Thyroid gland (tissue), 4 donors: ENCODE measurements around the gene CACUL1. TPM values are rescaled to one million over a fixed set of nuclear protein-coding genes. Genes with fewer than 3 reads are reported as not detected.
"Not testable (repeated sequence)": the region's sequence is repeated elsewhere in the genome, so short reads cannot be mapped to it uniquely, and the experiment has no call there.

ENCODE experiments used
- DNase-seq, 2 donors: peaks; one replicate each; pipeline ENCODE4 v3.0.0-alpha.2; 2019
- H3K27ac ChIP-seq, 3 donors: fragments of 200-600 bp; sonication (generic); 1 replicate in 2 of 3; 2 replicates in 1 of 3; pipeline ENCODE4 v1.5.1; 2016 to 2019; ENCODE audit warnings: mild to moderate bottlenecking in 1 of 3, moderate library complexity in 1 of 3
- H3K27me3 ChIP-seq: fragments of 200-600 bp; sonication (generic); one replicate; pipeline ENCODE4 v1.5.1; 2019
- H3K36me3 ChIP-seq, 2 donors: fragments of 200-600 bp; sonication (generic); one replicate each; pipeline ENCODE4 v1.5.1; 2016 to 2019
- H3K4me1 ChIP-seq, 2 donors: fragments of 200-600 bp; sonication (generic); one replicate each; pipeline ENCODE4 v1.5.1; 2017 to 2019
- H3K4me3 ChIP-seq, 3 donors: fragments of 200-600 bp; sonication (generic); replicated peaks in 1 of 3; 1 replicate in 2 of 3; 2 replicates in 1 of 3; pipeline ENCODE4 v1.5.1; 2016; ENCODE audit warnings: mild to moderate bottlenecking in 1 of 3
- H3K9me3 ChIP-seq: fragments of 200-600 bp; sonication (generic); one replicate; pipeline ENCODE4 v1.5.1; 2017
- POLR2A ChIP-seq, 2 donors: fragments of 450-650 bp; IDR thresholded peaks; one replicate each; pipeline ENCODE4 v1.6.1; 2017; ENCODE audit warnings: antibody characterized with exemption in 2 of 2, mild to moderate bottlenecking in 2 of 2, moderate library complexity in 1 of 2
- WGBS, 2 donors: methylation state at CpG; one replicate each; pipeline ENCODE4 v1.1.5; 2017; 5-methylcytosine and 5-hydroxymethylcytosine counted together
- intact Hi-C: fragments of 100-400 bp; cut with DNase I; formaldehyde crosslinking; loops from one replicate; pipeline ENCODE4 v1.15.1; 2023
- total RNA-seq, 4 donors: library from RNA; depleted of rRNA; stranded (reverse); fragments of >200 nt; gene quantifications; one replicate each; pipeline ENCODE4 v1.2.3, GENCODE V29; 2016
- TF ChIP-seq, protein P1 (sequence below), 6 experiments: fragments of 200-600 bp in 3 of 6; fragments of 450-650 bp in 3 of 6; sonication (generic) in 3 of 6; IDR thresholded peaks; one replicate each; pipeline ENCODE4 v1.5.1; 2016 to 2019; ENCODE audit warnings: antibody characterized with exemption in 6 of 6, mild to moderate bottlenecking in 2 of 6, inconsistent platforms in 1 of 6, moderate library complexity in 1 of 6

Gene CACUL1
- total RNA-seq, 4 donors from 2014 or later, result 23.0 to 36.8 (median 31.5) TPM

DNA sequence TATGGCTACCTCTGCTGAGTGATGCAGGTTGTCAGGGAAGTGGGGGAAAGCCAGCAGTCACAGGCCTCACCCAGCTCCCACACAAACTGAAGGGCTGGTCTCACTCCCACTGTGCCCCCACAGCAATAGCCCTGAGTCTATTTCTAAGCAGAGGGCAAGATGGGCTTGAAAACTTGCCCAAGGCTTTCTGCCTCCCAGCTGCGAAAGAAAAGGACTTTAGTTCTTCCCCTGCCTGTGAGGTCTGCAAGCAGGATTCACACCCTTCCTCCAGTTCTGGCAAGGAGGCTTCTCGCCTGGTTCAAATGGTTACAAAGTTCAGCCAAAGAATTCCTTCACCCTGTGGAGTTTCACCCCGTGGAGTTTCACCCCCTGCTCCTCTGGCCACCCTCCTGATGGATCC is 96.0 kb downstream of the CACUL1 start:
- Histone ChIP-seq H3K4me1 (no peaks in the 10 kb centered on the region), H3K27ac (no peak overlapping the region), H3K27me3 (no peaks in the 10 kb centered on the region), H3K9me3 (no peaks in the 10 kb centered on the region), H3K4me3 (no peak overlapping the region), H3K36me3 (no peaks in the 10 kb centered on the region)
- no peak for DNase-seq
- TF ChIP-seq, protein P1, sequence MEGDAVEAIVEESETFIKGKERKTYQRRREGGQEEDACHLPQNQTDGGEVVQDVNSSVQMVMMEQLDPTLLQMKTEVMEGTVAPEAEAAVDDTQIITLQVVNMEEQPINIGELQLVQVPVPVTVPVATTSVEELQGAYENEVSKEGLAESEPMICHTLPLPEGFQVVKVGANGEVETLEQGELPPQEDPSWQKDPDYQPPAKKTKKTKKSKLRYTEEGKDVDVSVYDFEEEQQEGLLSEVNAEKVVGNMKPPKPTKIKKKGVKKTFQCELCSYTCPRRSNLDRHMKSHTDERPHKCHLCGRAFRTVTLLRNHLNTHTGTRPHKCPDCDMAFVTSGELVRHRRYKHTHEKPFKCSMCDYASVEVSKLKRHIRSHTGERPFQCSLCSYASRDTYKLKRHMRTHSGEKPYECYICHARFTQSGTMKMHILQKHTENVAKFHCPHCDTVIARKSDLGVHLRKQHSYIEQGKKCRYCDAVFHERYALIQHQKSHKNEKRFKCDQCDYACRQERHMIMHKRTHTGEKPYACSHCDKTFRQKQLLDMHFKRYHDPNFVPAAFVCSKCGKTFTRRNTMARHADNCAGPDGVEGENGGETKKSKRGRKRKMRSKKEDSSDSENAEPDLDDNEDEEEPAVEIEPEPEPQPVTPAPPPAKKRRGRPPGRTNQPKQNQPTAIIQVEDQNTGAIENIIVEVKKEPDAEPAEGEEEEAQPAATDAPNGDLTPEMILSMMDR (IDR thresholded peaks at IDR 0.05), result no peak
- no peak for TF ChIP-seq POLR2A (IDR thresholded peaks at IDR 0.05)
- 71 to 80% methylated on average over 2 to 3 of the region's 3 CpGs for WGBS, 2 donors
- intact Hi-C loops, result no loop called here

GRCh38 chr10:118658168-118658567 is 96.6 kb downstream of the CACUL1 start:
- H3K4me1 ChIP-seq, H3K27me3 ChIP-seq, H3K27ac ChIP-seq, H3K36me3 ChIP-seq, DNase-seq, H3K9me3 ChIP-seq, intact Hi-C loops, H3K4me3 ChIP-seq: not testable (repeated sequence)
- 71% methylated on average over 1 of the region's 1 CpG; no CpG with 5 or more reads in 1 of the 2 donors for WGBS, 2 donors

DNA sequence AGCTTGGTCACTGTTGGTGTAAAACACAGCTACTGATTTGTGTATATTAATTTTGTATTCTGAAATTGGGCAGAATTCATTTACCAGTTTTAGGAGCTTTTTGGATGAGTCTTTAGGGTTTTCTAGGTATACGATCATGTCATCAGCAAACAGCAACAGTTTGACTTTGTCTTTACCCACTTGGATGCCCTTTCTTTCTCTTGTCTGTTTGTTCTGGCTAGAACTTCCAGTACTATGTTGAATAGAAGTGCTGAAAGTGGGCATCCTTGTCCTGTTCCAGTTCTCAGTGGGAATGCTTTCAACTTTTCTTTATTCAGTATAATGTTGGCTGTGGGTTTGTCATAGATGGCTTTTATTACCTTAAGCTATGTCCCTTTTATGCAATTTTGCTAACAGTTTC is 109.5 kb downstream of the CACUL1 start:
- H3K4me3 ChIP-seq, H3K27me3 ChIP-seq, H3K4me1 ChIP-seq, DNase-seq, intact Hi-C loops, H3K9me3 ChIP-seq, H3K27ac ChIP-seq, H3K36me3 ChIP-seq: not testable (repeated sequence)
- WGBS, 2 donors, result 76 to 94% methylated on average over 1 of the region's 1 CpG

DNA sequence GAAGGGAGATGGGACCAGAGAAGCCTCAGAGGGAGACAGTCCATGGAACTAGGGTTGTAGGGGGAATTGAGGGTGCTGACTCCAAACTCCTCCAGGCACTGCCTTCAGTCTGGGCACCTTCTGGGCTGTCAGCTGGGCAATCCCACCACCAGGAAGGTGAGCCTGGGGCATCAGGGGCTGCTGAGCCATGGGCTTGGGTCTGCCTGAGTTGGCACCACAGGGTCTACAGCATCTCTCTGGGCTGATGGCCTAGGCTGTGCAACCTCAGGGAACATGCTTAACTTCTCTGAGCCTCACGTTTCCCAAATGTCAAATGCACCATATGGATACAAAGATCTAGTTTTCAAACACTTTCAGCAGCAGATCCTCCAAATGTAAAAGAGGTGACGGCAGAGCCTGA is 112.5 kb downstream of the CACUL1 start:
- no peaks in the 10 kb centered on the region for H3K4me1 ChIP-seq
- no peaks in the 10 kb centered on the region for H3K9me3 ChIP-seq
- H3K4me3 ChIP-seq, result no peak overlapping the region
- DNase-seq, result no peak
- intact Hi-C loops, result no loop called here
- WGBS, 2 donors, result 74 to 79% methylated on average over 2 of the region's 2 CpGs
- H3K27ac ChIP-seq, result no peak overlapping the region
- H3K27me3 ChIP-seq, result no peaks in the 10 kb centered on the region
- no peak for TF ChIP-seq POLR2A (IDR thresholded peaks at IDR 0.05)
- TF ChIP-seq, protein P1 (IDR thresholded peaks at IDR 0.05), result no peak
- no peaks in the 10 kb centered on the region for H3K36me3 ChIP-seq

GRCh38 chr10:118638680-118639079 is 116.1 kb downstream of the CACUL1 start:
- H3K9me3 ChIP-seq, result no peaks in the 10 kb centered on the region
- TF ChIP-seq POLR2A (IDR thresholded peaks at IDR 0.05), result no peak
- WGBS, 2 donors, result 76 to 77% methylated on average over 9 of the region's 9 CpGs
- no peak overlapping the region for H3K4me3 ChIP-seq
- intact Hi-C loops, result no loop called here
- H3K36me3 ChIP-seq, result no peaks in the 10 kb centered on the region
- H3K27me3 ChIP-seq, result no peaks in the 10 kb centered on the region
- H3K27ac ChIP-seq, result no peak overlapping the region
- no peaks in the 10 kb centered on the region for H3K4me1 ChIP-seq
- no peak for DNase-seq

- TF ChIP-seq POLR2A (IDR thresholded peaks at IDR 0.05), result no peak
- TF ChIP-seq, protein P1 (IDR thresholded peaks at IDR 0.05), result no peak
- 83 to 90% methylated on average over 4 of the region's 4 CpGs for WGBS, 2 donors
- no peaks in the 10 kb centered on the region for H3K27me3 ChIP-seq
- no peaks in the 10 kb centered on the region for H3K4me1 ChIP-seq
- no peaks in the 10 kb centered on the region for H3K9me3 ChIP-seq
- no peak for DNase-seq
- intact Hi-C loops, result no loop called here
- no peak overlapping the region for H3K27ac ChIP-seq
- no peak overlapping the region for H3K4me3 ChIP-seq
- no peaks in the 10 kb centered on the region for H3K36me3 ChIP-seq
Measured at GRCh38 chr10:118635674-118636402, 118.9 kb downstream of the CACUL1 start.
